Parathyroid adenoma (tissue), 2 donors: Measurements from ENCODE around the gene UBE2H.
A peak's percentile ranks its signal among the peaks of the same experiment; 100 is the strongest.
"Not testable (repeated sequence)": the region's sequence is repeated elsewhere in the genome, so short reads cannot be mapped to it uniquely, and the experiment has no call there.

ENCODE experiments used
- H2AFZ ChIP-seq: fragments of 300-600 bp; sonication (generic); one replicate; pipeline ENCODE4 v1.7.0; 2017; ENCODE audit warnings: antibody characterized with exemption, mild to moderate bottlenecking
- H3K27ac ChIP-seq: fragments of 300-600 bp; sonication (generic); one replicate; pipeline ENCODE4 v1.7.0; 2017
- H3K27me3 ChIP-seq: fragments of 300-600 bp; sonication (generic); one replicate; pipeline ENCODE4 v1.7.0; 2017; ENCODE audit warnings: low read length; ENCODE audit not compliant: control insufficient read depth, insufficient read depth
- H3K36me3 ChIP-seq: fragments of 300-600 bp; sonication (generic); one replicate; pipeline ENCODE4 v1.7.0; 2017; ENCODE audit warnings: low read length; ENCODE audit not compliant: control insufficient read depth, insufficient read depth
- H3K4me1 ChIP-seq: fragments of 300-600 bp; sonication (generic); one replicate; pipeline ENCODE4 v1.7.0; 2017; ENCODE audit warnings: control low read depth
- H3K4me2 ChIP-seq: fragments of 300-600 bp; sonication (generic); one replicate; pipeline ENCODE4 v1.7.0; 2017; ENCODE audit warnings: low read length
- H3K4me3 ChIP-seq: fragments of 300-600 bp; sonication (generic); one replicate; pipeline ENCODE4 v1.7.0; 2017; ENCODE audit warnings: low read depth, low read length
- H3K79me2 ChIP-seq: fragments of 300-600 bp; sonication (generic); one replicate; pipeline ENCODE4 v1.7.0; 2017; ENCODE audit warnings: control low read depth
- H3K9ac ChIP-seq: fragments of 300-600 bp; sonication (generic); one replicate; pipeline ENCODE4 v1.7.0; 2017; ENCODE audit warnings: mild to moderate bottlenecking
- H3K9me3 ChIP-seq: fragments of 300-600 bp; sonication (generic); one replicate; pipeline ENCODE4 v1.7.0; 2017; ENCODE audit warnings: low read length; ENCODE audit not compliant: control insufficient read depth
- CTCF ChIP-seq: fragments of 300-600 bp; sonication (generic); IDR thresholded peaks from one replicate; pipeline ENCODE4 v1.7.0; 2017; ENCODE audit warnings: antibody characterized with exemption, mild to moderate bottlenecking
- donor health status: primary hyperparathyroidism.

Gene UBE2H

DNA sequence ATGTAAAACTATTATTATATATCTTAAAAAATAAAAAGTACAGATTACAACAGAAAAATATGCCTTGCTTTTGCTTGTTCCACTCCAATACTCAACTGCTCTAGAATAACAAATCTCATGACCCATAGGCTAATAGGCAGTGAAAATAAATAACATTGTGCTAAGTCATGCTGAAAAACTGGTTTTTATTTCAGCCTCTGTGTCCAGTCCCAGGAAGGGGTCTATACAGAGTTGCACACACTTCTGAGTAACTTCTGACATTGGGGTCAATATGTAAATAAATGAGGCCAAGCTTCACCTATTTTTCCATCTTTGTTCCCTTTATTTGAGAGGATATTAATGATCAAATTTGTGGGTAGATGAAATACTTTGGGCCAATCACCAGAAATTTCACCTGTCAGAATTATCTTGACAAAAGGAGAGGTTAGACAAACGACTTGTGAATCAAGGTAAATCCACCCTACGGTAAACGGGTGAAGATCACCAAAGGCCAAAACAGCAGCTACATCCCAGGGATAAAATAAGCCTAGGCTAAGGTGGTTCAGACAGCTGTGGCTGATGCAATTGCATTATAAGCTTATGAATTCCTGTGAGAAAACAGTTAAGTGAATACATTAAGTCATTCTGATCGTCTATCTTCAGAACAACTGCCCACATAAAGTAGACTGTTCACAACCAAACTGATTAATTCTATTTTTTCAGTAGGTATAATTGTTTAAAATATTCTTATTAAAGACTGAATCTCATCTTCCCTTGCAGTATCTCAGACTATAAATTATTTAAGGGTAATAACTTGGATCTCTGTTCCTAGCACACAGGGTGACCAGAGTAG, 87.5 kb downstream of the UBE2H start:
- Histone ChIP-seq H3K27me3 (no peaks in the 10 kb centered on the region), H2AFZ (no peak overlapping the region), H3K79me2 (peaks cover 38% of the 10 kb centered on the region), H3K36me3 (no peaks in the 10 kb centered on the region), H3K4me2 (no peak overlapping the region), H3K4me1 (peaks cover 31% of the 10 kb centered on the region), H3K9me3 (no peaks in the 10 kb centered on the region), H3K27ac (no peak overlapping the region), H3K9ac (no peak overlapping the region), H3K4me3 (no peak overlapping the region)
- TF ChIP-seq CTCF = no peak

DNA sequence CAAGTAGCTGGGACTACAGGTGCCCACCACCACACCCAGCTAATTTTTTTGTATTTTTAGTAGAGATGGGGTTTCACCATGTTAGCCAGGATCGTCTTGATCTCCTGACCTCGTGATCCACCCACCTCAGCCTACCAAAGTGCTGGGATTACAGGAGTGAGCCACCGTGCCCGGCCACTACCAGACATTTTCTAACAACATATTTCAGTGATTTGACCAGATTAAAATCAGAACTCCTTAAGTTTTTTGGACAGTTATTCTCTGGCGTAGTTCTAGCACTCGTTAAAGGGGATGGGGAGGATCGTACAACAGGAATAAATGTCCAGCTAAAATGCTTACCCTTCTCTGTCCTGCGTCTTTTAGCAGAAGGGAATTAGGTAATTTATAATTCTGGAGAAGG, 88.1 kb downstream of the UBE2H start:
- H2AFZ ChIP-seq, H3K27ac ChIP-seq, H3K4me3 ChIP-seq, H3K9me3 ChIP-seq, H3K36me3 ChIP-seq, H3K4me2 ChIP-seq, H3K27me3 ChIP-seq, H3K9ac ChIP-seq: not testable (repeated sequence)
- H3K79me2 ChIP-seq = peaks cover 31% of the 10 kb centered on the region
- H3K4me1 ChIP-seq = peaks cover 31% of the 10 kb centered on the region

- TF ChIP-seq CTCF = no peak
- Histone ChIP-seq H3K79me2 (peaks cover 25% of the 10 kb centered on the region), H3K27ac (no peak overlapping the region), H3K4me3 (no peak overlapping the region), H3K27me3 (no peaks in the 10 kb centered on the region), H3K4me2 (no peak overlapping the region), H3K36me3 (no peaks in the 10 kb centered on the region), H2AFZ (no peak overlapping the region), H3K4me1 (peaks cover 32% of the 10 kb centered on the region), H3K9me3 (no peaks in the 10 kb centered on the region), H3K9ac (no peak overlapping the region)
These were observed 88.7 kb downstream of the UBE2H start for GRCh38 chr7:129864042-129864441.

DNA sequence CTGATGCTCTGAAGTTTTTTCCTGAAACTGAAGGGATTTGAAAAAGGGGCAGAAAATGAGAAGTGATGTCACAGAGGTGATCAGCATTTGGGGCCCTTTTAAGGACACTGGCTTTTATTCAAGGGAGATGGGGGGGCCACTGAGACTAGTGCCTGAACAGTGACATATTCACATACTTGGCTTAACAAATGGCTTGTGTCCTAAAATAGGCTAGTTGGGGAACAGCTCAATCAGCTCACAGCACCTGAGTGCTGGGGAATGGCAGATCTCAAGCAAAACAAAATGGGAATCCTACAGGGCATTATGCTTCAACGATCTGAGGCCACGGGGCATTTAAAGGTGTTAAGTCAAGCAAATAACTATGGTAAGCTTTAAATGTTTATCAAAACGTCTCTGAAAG, 90.1 kb downstream of the UBE2H start:
- Histone ChIP-seq H3K27me3 (no peaks in the 10 kb centered on the region), H3K27ac (no peak overlapping the region), H3K4me1 (peaks cover 32% of the 10 kb centered on the region)

DNA sequence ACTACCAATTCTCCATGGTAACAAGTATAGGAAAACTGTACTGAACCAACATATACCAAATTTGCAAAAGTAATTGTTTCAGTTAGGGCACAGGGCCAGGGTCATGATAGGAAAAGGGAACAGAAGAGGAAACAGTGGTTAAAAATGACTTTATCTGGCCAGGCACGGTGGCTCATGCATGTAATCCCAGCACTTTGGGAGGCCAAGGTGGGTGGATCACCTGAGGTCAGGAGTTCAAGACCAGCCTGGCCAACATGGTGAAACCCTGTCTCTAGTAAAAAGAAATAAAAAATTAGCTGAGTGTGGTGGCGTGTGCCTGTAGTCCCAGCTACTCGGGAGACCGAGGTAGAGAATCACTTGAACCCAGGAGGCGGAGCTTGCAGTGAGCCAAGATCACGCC, 92.0 kb downstream of the UBE2H start:
- peaks cover 26% of the 10 kb centered on the region for H3K4me1 ChIP-seq

More for the DNA sequence above, 90.1 kb downstream of the UBE2H start:
- Histone ChIP-seq H3K9ac (no peak overlapping the region), H3K4me2 (no peak overlapping the region), H3K9me3 (no peaks in the 10 kb centered on the region), H3K79me2 (peaks cover 21% of the 10 kb centered on the region), H2AFZ (no peak overlapping the region), H3K4me3 (no peak overlapping the region), H3K36me3 (no peaks in the 10 kb centered on the region)
- no peak for TF ChIP-seq CTCF

GRCh38 chr7:129859183-129859582, 93.6 kb downstream of the UBE2H start:
- Histone ChIP-seq H3K27me3 (no peaks in the 10 kb centered on the region), H2AFZ (no peak overlapping the region), H3K79me2 (peaks cover 6% of the 10 kb centered on the region), H3K4me2 (peak overlapping the region; percentile 11), H3K9ac (no peak overlapping the region), H3K27ac (no peak overlapping the region), H3K9me3 (no peaks in the 10 kb centered on the region), H3K4me1 (peaks cover 29% of the 10 kb centered on the region), H3K4me3 (no peak overlapping the region), H3K36me3 (no peaks in the 10 kb centered on the region)
- TF ChIP-seq CTCF = no peak

More for the DNA sequence above, 92.0 kb downstream of the UBE2H start:
- H3K36me3 ChIP-seq, H2AFZ ChIP-seq, H3K27ac ChIP-seq, H3K4me3 ChIP-seq, H3K9ac ChIP-seq, H3K9me3 ChIP-seq, H3K4me2 ChIP-seq, H3K27me3 ChIP-seq: not testable (repeated sequence)
- peaks cover 11% of the 10 kb centered on the region for H3K79me2 ChIP-seq
